ENCODE results near the gene AP2B1. TPM values are rescaled to one million over a fixed set of nuclear protein-coding genes. Genes with fewer than 3 reads are reported as not detected.
A peak's percentile ranks its signal among the peaks of the same experiment; 100 is the strongest.

Gene AP2B1
- total RNA-seq, 1 donor from 2014 or later: 187 TPM

- peaks cover 2% of the 10 kb centered on the region for H3K36me3 Mint-ChIP-seq (ENCODE audit: low read depth)
- peaks cover 27% of the 10 kb centered on the region for H3K27me3 Mint-ChIP-seq (ENCODE audit: low read depth)
Measured at GRCh38 chr17:35740997-35741931, 154.1 kb downstream of the AP2B1 start.

GRCh38 chr17:35742496-35742895 lies 155.4 kb downstream of the AP2B1 start:
- H3K27me3 Mint-ChIP-seq (ENCODE audit: low read depth): peaks cover 27% of the 10 kb centered on the region
- H3K4me1 Mint-ChIP-seq (ENCODE audit: low read depth): peaks cover 6% of the 10 kb centered on the region
- H3K9me3 Mint-ChIP-seq (ENCODE audit: low read depth): no peaks in the 10 kb centered on the region

More at GRCh38 chr17:35740997-35741931, 154.1 kb downstream of the AP2B1 start:
- peak; percentile 21 for TF ChIP-seq CTCF (IDR thresholded peaks at IDR 0.05)
- no peak for DNase-seq (ENCODE audit: low spot score)
- H3K9me3 Mint-ChIP-seq (ENCODE audit: low read depth): no peaks in the 10 kb centered on the region
- peaks cover 6% of the 10 kb centered on the region for H3K4me1 Mint-ChIP-seq (ENCODE audit: low read depth)
- H3K4me3 Mint-ChIP-seq (ENCODE audit: unreplicated experiment): no peak overlapping the region
- no peak overlapping the region for H3K27ac Mint-ChIP-seq (ENCODE audit: unreplicated experiment)

GRCh38 chr17:35742896-35743477 lies 155.9 kb downstream of the AP2B1 start:
- peaks cover 2% of the 10 kb centered on the region for H3K36me3 Mint-ChIP-seq (ENCODE audit: low read depth)
- H3K27ac Mint-ChIP-seq (ENCODE audit: unreplicated experiment): no peak overlapping the region
- H3K4me1 Mint-ChIP-seq (ENCODE audit: low read depth): peaks cover 6% of the 10 kb centered on the region
- H3K9me3 Mint-ChIP-seq (ENCODE audit: low read depth): no peaks in the 10 kb centered on the region
- DNase-seq (ENCODE audit: low spot score): no peak
- no peak for TF ChIP-seq CTCF (IDR thresholded peaks at IDR 0.05)
- peaks cover 27% of the 10 kb centered on the region for H3K27me3 Mint-ChIP-seq (ENCODE audit: low read depth)
- H3K4me3 Mint-ChIP-seq (ENCODE audit: unreplicated experiment): no peak overlapping the region

More at GRCh38 chr17:35742496-35742895, 155.4 kb downstream of the AP2B1 start:
- Mint-ChIP-seq H3K36me3 (ENCODE audit: low read depth) (peaks cover 2% of the 10 kb centered on the region), H3K4me3 (ENCODE audit: unreplicated experiment) (no peak overlapping the region), H3K27ac (ENCODE audit: unreplicated experiment) (no peak overlapping the region)
- DNase-seq (ENCODE audit: low spot score): no peak
- TF ChIP-seq CTCF (IDR thresholded peaks at IDR 0.05): no peak

- peaks cover 12% of the 10 kb centered on the region for H3K4me1 Mint-ChIP-seq (ENCODE audit: low read depth)
- no peak for TF ChIP-seq CTCF (IDR thresholded peaks at IDR 0.05)
- no peak for DNase-seq (ENCODE audit: low spot score)
- H3K36me3 Mint-ChIP-seq (ENCODE audit: low read depth): peaks cover 2% of the 10 kb centered on the region
- H3K27me3 Mint-ChIP-seq (ENCODE audit: low read depth): peaks cover 30% of the 10 kb centered on the region
- H3K27ac Mint-ChIP-seq (ENCODE audit: unreplicated experiment): no peak overlapping the region
- no peak overlapping the region for H3K4me3 Mint-ChIP-seq (ENCODE audit: unreplicated experiment)
- H3K9me3 Mint-ChIP-seq (ENCODE audit: low read depth): no peaks in the 10 kb centered on the region
Measured at GRCh38 chr17:35743626-35744328, 156.7 kb downstream of the AP2B1 start.

GRCh38 chr17:35744830-35745229 lies 157.7 kb downstream of the AP2B1 start:
- no peak for DNase-seq (ENCODE audit: low spot score)
- H3K9me3 Mint-ChIP-seq (ENCODE audit: low read depth): no peaks in the 10 kb centered on the region
- peaks cover 34% of the 10 kb centered on the region for H3K27me3 Mint-ChIP-seq (ENCODE audit: low read depth)
- TF ChIP-seq CTCF (IDR thresholded peaks at IDR 0.05): no peak
- no peak overlapping the region for H3K27ac Mint-ChIP-seq (ENCODE audit: unreplicated experiment)
- H3K4me3 Mint-ChIP-seq (ENCODE audit: unreplicated experiment): no peak overlapping the region
- no peaks in the 10 kb centered on the region for H3K36me3 Mint-ChIP-seq (ENCODE audit: low read depth)
- H3K4me1 Mint-ChIP-seq (ENCODE audit: low read depth): peaks cover 15% of the 10 kb centered on the region
